ENCODE measurements around the gene ARMC8.

DNA sequence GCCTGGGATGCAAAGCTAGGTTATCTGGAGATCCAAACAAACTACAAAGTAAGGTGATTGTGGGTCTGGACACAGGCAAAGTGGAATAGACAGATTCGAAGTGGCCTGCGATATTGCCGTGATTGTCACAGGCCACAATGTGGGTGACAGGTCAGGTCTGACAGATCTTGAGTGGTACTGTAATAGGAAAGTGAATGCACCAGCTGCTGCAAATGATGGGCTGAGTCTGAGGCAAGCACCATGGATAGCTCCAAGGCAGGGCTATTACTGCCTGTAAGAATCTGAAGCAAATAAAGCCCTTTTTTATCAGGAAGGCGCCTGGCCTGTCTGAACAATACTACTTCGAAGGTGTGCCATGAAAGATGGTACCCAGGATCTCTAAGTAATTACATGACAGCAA is 10.0 kb downstream of the ARMC8 start:
- TF ChIP-seq, protein P1, sequence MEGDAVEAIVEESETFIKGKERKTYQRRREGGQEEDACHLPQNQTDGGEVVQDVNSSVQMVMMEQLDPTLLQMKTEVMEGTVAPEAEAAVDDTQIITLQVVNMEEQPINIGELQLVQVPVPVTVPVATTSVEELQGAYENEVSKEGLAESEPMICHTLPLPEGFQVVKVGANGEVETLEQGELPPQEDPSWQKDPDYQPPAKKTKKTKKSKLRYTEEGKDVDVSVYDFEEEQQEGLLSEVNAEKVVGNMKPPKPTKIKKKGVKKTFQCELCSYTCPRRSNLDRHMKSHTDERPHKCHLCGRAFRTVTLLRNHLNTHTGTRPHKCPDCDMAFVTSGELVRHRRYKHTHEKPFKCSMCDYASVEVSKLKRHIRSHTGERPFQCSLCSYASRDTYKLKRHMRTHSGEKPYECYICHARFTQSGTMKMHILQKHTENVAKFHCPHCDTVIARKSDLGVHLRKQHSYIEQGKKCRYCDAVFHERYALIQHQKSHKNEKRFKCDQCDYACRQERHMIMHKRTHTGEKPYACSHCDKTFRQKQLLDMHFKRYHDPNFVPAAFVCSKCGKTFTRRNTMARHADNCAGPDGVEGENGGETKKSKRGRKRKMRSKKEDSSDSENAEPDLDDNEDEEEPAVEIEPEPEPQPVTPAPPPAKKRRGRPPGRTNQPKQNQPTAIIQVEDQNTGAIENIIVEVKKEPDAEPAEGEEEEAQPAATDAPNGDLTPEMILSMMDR (IDR thresholded peaks at IDR 0.05): no peak
- no peak for TF ChIP-seq EZH2 (IDR thresholded peaks at IDR 0.05; ENCODE audit: borderline replicate concordance, insufficient read depth, low read depth, low read length, poor library complexity, severe bottlenecking)

All from B cell (primary cell).